Body of pancreas (tissue), 4 donors: Measurements from ENCODE around the gene LPAR1.

ENCODE experiments used
- CTCF ChIP-seq, 7 experiments: fragments of 450-650 bp in 4 of 7; fragments of 200-600 bp in 3 of 7; sonication (generic) in 3 of 7; IDR thresholded peaks; one replicate each; pipeline ENCODE4 v1.5.1; 2016 to 2019; ENCODE audit warnings: antibody characterized with exemption in 7 of 7
- POLR2A ChIP-seq, 3 donors: fragments of 450-650 bp; IDR thresholded peaks; one replicate each; pipeline ENCODE4 v1.6.1; 2016; ENCODE audit warnings: antibody characterized with exemption in 3 of 3, mild to moderate bottlenecking in 2 of 3

GRCh38 chr9:111039231-111039906, 1.1 kb upstream of the LPAR1 start:
- TF ChIP-seq POLR2A (IDR thresholded peaks at IDR 0.05) = peak in 2 of 3 donors; percentile 29 to 52
- TF ChIP-seq CTCF (IDR thresholded peaks at IDR 0.05) = no peak
